Spleen (tissue), 11 donors: Measurements from ENCODE around the gene SLC7A5. TPM values are rescaled to one million over a fixed set of nuclear protein-coding genes. Genes with fewer than 3 reads are reported as not detected.
"Not testable (repeated sequence)": the region's sequence is repeated elsewhere in the genome, so short reads cannot be mapped to it uniquely, and the experiment has no call there.

Experiments
- DNase-seq: peaks from one replicate; pipeline ENCODE4 v3.0.0-alpha.2; 2020
- H3K27ac ChIP-seq, 8 donors: fragments of 200-600 bp; sonication (generic) in 7 of 8; 1 replicate in 4 of 8; 2 replicates in 4 of 8; pipeline versions ENCODE4 v1.5.0 to v1.8.0; 2016 to 2021; ENCODE audit warnings: inconsistent platforms in 4 of 8, mild to moderate bottlenecking in 4 of 8, moderate library complexity in 1 of 8
- H3K27me3 ChIP-seq, 7 donors: fragments of 200-600 bp; sonication (generic) in 6 of 7; replicated peaks in 1 of 7; 1 replicate in 4 of 7; 2 replicates in 3 of 7; pipeline versions ENCODE4 v1.5.0 to v1.8.0; 2016 to 2021; ENCODE audit warnings: inconsistent platforms in 3 of 7, mild to moderate bottlenecking in 1 of 7
- H3K36me3 ChIP-seq, 6 donors: fragments of 200-600 bp; sonication (generic) in 5 of 6; 1 replicate in 4 of 6; 2 replicates in 2 of 6; pipeline versions ENCODE4 v1.5.0 to v1.8.0; 2016 to 2021; ENCODE audit warnings: inconsistent platforms in 2 of 6
- H3K4me1 ChIP-seq, 6 donors: fragments of 200-600 bp; sonication (generic) in 5 of 6; 1 replicate in 3 of 6; 2 replicates in 3 of 6; pipeline versions ENCODE4 v1.5.0 to v1.8.0; 2016 to 2021; ENCODE audit warnings: inconsistent platforms in 3 of 6
- H3K4me3 ChIP-seq, 8 donors: fragments of 200-600 bp; sonication (generic) in 7 of 8; 1 replicate in 4 of 8; 2 replicates in 4 of 8; pipeline versions ENCODE4 v1.5.0 to v1.8.0; 2016 to 2021; ENCODE audit warnings: inconsistent platforms in 4 of 8, mild to moderate bottlenecking in 4 of 8, moderate library complexity in 2 of 8
- H3K9me3 ChIP-seq, 8 donors: fragments of 200-600 bp; sonication (generic) in 7 of 8; 1 replicate in 4 of 8; 2 replicates in 4 of 8; pipeline versions ENCODE4 v1.5.0 to v1.8.0; 2016 to 2021; ENCODE audit warnings: inconsistent platforms in 4 of 8
- POLR2A ChIP-seq, 3 donors: fragments of 450-650 bp; IDR thresholded peaks; one replicate each; pipeline ENCODE4 v1.5.1; 2017; ENCODE audit warnings: antibody characterized with exemption in 3 of 3, mild to moderate bottlenecking in 1 of 3
- POLR2AphosphoS5 ChIP-seq, 3 donors: sonication (generic); formaldehyde crosslinking; IDR thresholded peaks; one replicate each; pipeline ENCODE4 v1.5.1; 2017; ENCODE audit warnings: antibody characterized with exemption in 3 of 3
- WGBS, 5 donors: extraction: QIAGEN DNeasy Blood & Tissue Kit in 3 of 5; methylation state at CpG; one replicate each; pipeline versions ENCODE4 v1.1.5 to v1.1.7; 2013 to 2018; 5-methylcytosine and 5-hydroxymethylcytosine counted together
- intact Hi-C: fragments of 100-400 bp; cut with DNase I; formaldehyde crosslinking; loops from one replicate; pipeline ENCODE4 v1.15.0; 2023; ENCODE audit warnings: low total_unique reads
- polyA plus RNA-seq, 3 donors: library from polyadenylated mRNA; stranded (reverse); fragments of 200-250 nt; gene quantifications; one replicate each; pipeline ENCODE4 v1.2.1, GENCODE V29; 2013
- total RNA-seq, 7 donors: library from RNA; depleted of rRNA in 3 of 7; stranded (reverse); fragments of >200 nt in 3 of 7; fragmentation: NEBNext Ultra II Directional in 4 of 7; extraction: Animal tissue kit (Norgen Biotek cat#: 25700) in 4 of 7; gene quantifications; one replicate each; pipeline versions ENCODE4 v1.1.0 to v1.2.1, GENCODE V29; 2016 to 2021
- TF ChIP-seq, protein P1 (sequence below), 11 experiments: fragments of 200-600 bp in 7 of 11; fragments of 450-650 bp in 4 of 11; sonication (generic) in 4 of 11; IDR thresholded peaks in 8 of 11; conservative IDR thresholded peaks in 3 of 11; 1 replicate in 7 of 11; 2 replicates in 4 of 11; pipeline versions ENCODE4 v1.4.0 to v1.8.0; 2016 to 2021; ENCODE audit warnings: antibody characterized with exemption in 11 of 11, inconsistent platforms in 4 of 11, mild to moderate bottlenecking in 1 of 11
- donor health status: healthy with polysubstance abuse.
- donor health status: DM: no; HTN: no; CAD: no; lungs with moderate emphysema.
- donor health status: DM: no; HTN: no; CAD: no.
- donor health status: Bipolar disorder and iron deficiency.
- donor health status: healthy.
- donor health status: DM: no; HTN: no; CAD: no.
- donor health status: DM: yes; HTN: yes; CAD: no.

The SLC7A5 gene
- total and polyA plus RNA-seq, 10 donors = 2.5 to 30.6 (median 17.0) TPM

DNA sequence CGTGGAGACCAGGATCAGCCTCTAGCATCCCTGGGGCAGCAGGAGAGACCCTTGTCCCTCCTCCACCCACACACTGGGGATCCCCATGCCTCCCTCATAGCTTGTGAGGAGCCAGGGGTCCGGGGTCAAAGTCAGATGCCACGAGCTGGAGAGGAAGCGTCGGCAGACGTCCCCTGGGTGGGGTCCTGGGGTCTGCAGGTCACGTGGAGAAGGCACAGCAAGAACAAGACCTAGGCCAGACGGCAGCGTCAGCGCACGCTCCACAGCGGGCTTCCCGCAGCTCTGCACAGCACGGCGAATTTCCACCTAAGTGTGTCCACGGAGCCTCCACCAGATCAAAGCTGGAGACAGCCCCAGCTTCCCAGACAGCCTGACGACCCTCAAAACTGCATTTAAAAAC, 49.3 kb downstream of the SLC7A5 start:
- intact Hi-C loops = no loop called here
- no peak for DNase-seq

DNA sequence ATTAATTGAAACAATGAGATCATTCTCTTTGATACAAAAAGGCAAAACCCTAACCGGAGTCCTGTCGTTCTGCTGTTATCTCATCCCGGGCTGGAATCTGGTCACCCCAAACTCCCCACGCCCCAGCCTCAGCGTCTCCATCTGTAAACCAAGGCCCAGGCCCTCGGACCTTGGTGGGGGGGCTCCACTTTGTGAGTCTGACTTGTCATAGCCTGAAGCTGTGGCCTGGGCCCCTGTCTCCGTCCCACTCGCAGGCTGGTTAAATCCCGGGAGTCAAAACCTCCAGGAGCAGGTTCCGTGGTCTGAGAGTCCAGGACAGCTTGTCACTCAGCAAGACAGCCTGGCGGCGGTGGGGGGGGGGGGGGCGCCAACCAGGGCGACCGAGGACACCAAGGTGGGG, 50.0 kb downstream of the SLC7A5 start:
- Histone ChIP-seq H3K27ac (no peak overlapping the region), H3K27me3 (peaks cover 0 to 5% (median 0%) of the 10 kb centered on the region in 7 donors), H3K9me3 (peaks cover 3 to 28% (median 26%) of the 10 kb centered on the region in 8 donors), H3K4me1 (peaks cover 0 to 17% (median 0%) of the 10 kb centered on the region in 6 donors), H3K4me3 (no peak overlapping the region), H3K36me3 (no peaks in the 10 kb centered on the region)
- TF ChIP-seq POLR2AphosphoS5 (IDR thresholded peaks at IDR 0.05) (no peak), POLR2A (IDR thresholded peaks at IDR 0.05) (no peak)
- TF ChIP-seq, protein P1, sequence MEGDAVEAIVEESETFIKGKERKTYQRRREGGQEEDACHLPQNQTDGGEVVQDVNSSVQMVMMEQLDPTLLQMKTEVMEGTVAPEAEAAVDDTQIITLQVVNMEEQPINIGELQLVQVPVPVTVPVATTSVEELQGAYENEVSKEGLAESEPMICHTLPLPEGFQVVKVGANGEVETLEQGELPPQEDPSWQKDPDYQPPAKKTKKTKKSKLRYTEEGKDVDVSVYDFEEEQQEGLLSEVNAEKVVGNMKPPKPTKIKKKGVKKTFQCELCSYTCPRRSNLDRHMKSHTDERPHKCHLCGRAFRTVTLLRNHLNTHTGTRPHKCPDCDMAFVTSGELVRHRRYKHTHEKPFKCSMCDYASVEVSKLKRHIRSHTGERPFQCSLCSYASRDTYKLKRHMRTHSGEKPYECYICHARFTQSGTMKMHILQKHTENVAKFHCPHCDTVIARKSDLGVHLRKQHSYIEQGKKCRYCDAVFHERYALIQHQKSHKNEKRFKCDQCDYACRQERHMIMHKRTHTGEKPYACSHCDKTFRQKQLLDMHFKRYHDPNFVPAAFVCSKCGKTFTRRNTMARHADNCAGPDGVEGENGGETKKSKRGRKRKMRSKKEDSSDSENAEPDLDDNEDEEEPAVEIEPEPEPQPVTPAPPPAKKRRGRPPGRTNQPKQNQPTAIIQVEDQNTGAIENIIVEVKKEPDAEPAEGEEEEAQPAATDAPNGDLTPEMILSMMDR (IDR thresholded peaks at IDR 0.05 in 8 of 11, conservative IDR thresholded peaks at IDR 0.05 in 3 of 11) = no peak
- DNase-seq = no peak
- 88 to 95% (median 91%) methylated on average over 12 to 15 of the region's 15 CpGs for WGBS, 5 donors
- intact Hi-C loops = no loop called here

More for the DNA sequence above, 49.3 kb downstream of the SLC7A5 start:
- Histone ChIP-seq H3K9me3 (peaks cover 3 to 28% (median 26%) of the 10 kb centered on the region in 8 donors), H3K4me1 (peaks cover 0 to 17% (median 0%) of the 10 kb centered on the region in 6 donors), H3K27me3 (peaks cover 0 to 12% (median 0%) of the 10 kb centered on the region in 7 donors), H3K36me3 (no peaks in the 10 kb centered on the region), H3K4me3 (no peak overlapping the region), H3K27ac (no peak overlapping the region)
- TF ChIP-seq, protein P1 (IDR thresholded peaks at IDR 0.05 in 8 of 11, conservative IDR thresholded peaks at IDR 0.05 in 3 of 11) = no peak
- no peak for TF ChIP-seq POLR2A (IDR thresholded peaks at IDR 0.05)
- TF ChIP-seq POLR2AphosphoS5 (IDR thresholded peaks at IDR 0.05) = no peak
- WGBS, 5 donors = 87 to 91% (median 89%) methylated on average over 15 to 17 of the region's 17 CpGs

DNA sequence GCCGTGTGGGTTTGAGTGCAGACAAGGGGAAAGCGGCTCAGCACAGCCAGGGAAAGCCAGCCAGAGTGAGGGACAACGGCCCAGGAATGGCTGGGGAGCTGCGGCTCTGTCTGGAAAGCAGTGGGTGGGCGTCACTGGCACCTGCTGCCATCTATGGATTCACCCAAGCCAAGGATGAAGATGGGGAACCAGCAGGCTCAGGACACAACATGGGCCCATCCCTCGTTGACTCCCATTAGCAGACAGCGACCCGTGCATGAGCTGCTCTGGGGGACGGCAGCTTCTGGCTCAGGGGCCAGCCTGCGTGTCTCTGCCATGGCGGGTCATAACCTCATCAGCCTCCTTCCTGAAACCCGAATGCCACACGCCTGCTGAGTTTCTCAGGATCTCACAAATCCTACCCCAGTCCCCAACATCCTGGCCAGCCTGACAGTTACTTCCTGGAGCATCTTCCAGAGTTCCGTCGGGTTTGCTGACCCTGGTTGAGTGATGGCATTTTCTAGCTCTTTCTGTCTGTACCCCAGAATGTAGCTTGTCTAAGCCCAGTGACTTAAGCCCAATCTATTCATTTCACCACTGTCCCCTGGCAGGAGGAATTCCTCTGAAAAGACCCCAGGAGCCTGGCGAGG, 50.7 kb downstream of the SLC7A5 start:
- Histone ChIP-seq H3K9me3 (peaks cover 3 to 28% (median 26%) of the 10 kb centered on the region in 8 donors), H3K27ac (no peak overlapping the region), H3K4me1 (peaks cover 0 to 17% (median 0%) of the 10 kb centered on the region in 6 donors), H3K4me3 (no peak overlapping the region), H3K27me3 (no peaks in the 10 kb centered on the region), H3K36me3 (no peaks in the 10 kb centered on the region)
- TF ChIP-seq, protein P1 (IDR thresholded peaks at IDR 0.05 in 8 of 11, conservative IDR thresholded peaks at IDR 0.05 in 3 of 11) = no peak
- TF ChIP-seq POLR2AphosphoS5 (IDR thresholded peaks at IDR 0.05) (no peak), POLR2A (IDR thresholded peaks at IDR 0.05) (no peak)
- DNase-seq = no peak
- intact Hi-C loops = no loop called here
- 85 to 92% (median 88%) methylated on average over 16 of the region's 16 CpGs for WGBS, 5 donors

DNA sequence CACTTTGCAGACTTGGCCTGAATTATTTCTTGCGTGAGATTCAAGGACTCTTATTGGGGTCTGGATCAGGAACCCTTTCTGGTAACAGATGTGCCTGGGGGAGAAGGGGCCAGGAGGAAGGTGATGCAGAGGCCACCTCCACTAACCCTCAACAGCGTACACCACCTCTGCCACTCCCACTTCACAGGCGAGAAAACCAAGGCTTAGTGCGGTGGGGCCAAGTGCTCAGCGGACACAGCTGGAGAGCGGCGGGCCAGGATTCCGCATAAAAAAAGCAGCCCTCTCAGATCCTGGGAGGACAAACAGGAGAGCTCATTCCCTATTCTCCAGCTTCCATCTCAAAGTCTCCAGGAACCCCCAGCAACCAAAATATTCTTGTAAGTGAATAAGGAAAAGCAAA, 51.4 kb downstream of the SLC7A5 start:
- intact Hi-C loops = no loop called here
- TF ChIP-seq POLR2AphosphoS5 (IDR thresholded peaks at IDR 0.05) (no peak), POLR2A (IDR thresholded peaks at IDR 0.05) (no peak)
- TF ChIP-seq, protein P1 (IDR thresholded peaks at IDR 0.05 in 8 of 11, conservative IDR thresholded peaks at IDR 0.05 in 3 of 11) = no peak
- no peak overlapping the region for H3K4me3 ChIP-seq
- peaks cover 0 to 17% (median 0%) of the 10 kb centered on the region in 6 donors for H3K4me1 ChIP-seq
- no peak overlapping the region for H3K27ac ChIP-seq
- H3K9me3 ChIP-seq = peaks cover 3 to 28% (median 26%) of the 10 kb centered on the region in 8 donors
- DNase-seq = no peak
- WGBS, 5 donors = 97 to 99% (median 97%) methylated on average over 8 of the region's 8 CpGs
- no peaks in the 10 kb centered on the region for H3K36me3 ChIP-seq
- H3K27me3 ChIP-seq = no peaks in the 10 kb centered on the region

DNA sequence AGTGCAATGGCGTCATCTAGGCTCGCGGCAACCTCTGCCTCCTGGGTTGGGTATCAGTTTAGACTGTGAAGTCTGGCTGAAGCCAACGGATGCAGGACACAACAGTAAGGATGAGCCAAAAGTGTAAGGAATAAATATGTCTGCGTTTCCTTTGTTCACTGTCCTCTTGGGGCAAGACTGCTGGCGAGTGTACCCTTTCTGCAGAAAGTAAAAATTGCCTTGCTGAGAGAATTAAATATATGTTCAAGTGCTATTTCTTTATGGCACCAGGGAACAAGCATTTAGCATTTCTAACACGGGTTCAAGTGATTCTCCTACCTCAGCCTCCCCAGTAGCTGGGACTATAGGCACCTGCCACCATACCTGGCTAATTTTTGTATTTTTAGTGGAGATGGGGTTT, 51.9 kb downstream of the SLC7A5 start:
- H3K4me3 ChIP-seq, DNase-seq, H3K27me3 ChIP-seq, H3K27ac ChIP-seq, intact Hi-C loops, H3K36me3 ChIP-seq: not testable (repeated sequence)
- Histone ChIP-seq H3K4me1 (peaks cover 0 to 17% (median 0%) of the 10 kb centered on the region in 6 donors), H3K9me3 (peaks cover 3 to 28% (median 26%) of the 10 kb centered on the region in 8 donors)
- 91 to 97% (median 92%) methylated on average over 7 of the region's 7 CpGs for WGBS, 5 donors
